Transverse colon (tissue), 4 donors: ENCODE results near the gene ELAPOR2. TPM values are rescaled to one million over a fixed set of nuclear protein-coding genes. Genes with fewer than 3 reads are reported as not detected.
"Not testable (repeated sequence)": the region's sequence is repeated elsewhere in the genome, so short reads cannot be mapped to it uniquely, and the experiment has no call there.

ENCODE experiments used
- DNase-seq: peaks from one replicate; pipeline ENCODE4 v3.0.0-alpha.2; 2019
- H3K27ac ChIP-seq, 4 donors: fragments of 200-600 bp; sonication (generic); 2 replicates each; pipeline ENCODE4 v1.5.1; 2016 to 2018; ENCODE audit warnings: inconsistent platforms in 4 of 4
- H3K27me3 ChIP-seq: fragments of 200-600 bp; sonication (generic); 2 replicates; pipeline ENCODE4 v1.5.1; 2017; ENCODE audit warnings: inconsistent platforms
- H3K36me3 ChIP-seq, 4 donors: fragments of 200-600 bp; sonication (generic); 2 replicates each; pipeline ENCODE4 v1.5.1; 2017 to 2019; ENCODE audit warnings: inconsistent platforms in 4 of 4
- H3K4me1 ChIP-seq, 4 donors: fragments of 200-600 bp; sonication (generic); 2 replicates each; pipeline ENCODE4 v1.5.1; 2017 to 2020; ENCODE audit warnings: inconsistent platforms in 4 of 4
- H3K4me3 ChIP-seq, 4 donors: fragments of 200-600 bp; sonication (generic); 1 replicate in 1 of 4; 2 replicates in 3 of 4; pipeline versions ENCODE4 v1.5.1 to v1.6.1; 2017 to 2019; ENCODE audit warnings: inconsistent platforms in 4 of 4
- H3K9me3 ChIP-seq, 2 donors: fragments of 200-600 bp; sonication (generic); 2 replicates each; pipeline ENCODE4 v1.5.1; 2017 to 2019; ENCODE audit warnings: inconsistent platforms in 2 of 2
- CTCF ChIP-seq, 5 experiments: fragments of 200-600 bp in 3 of 5; fragments of 450-650 bp in 2 of 5; sonication (generic) in 3 of 5; IDR thresholded peaks; 1 replicate in 2 of 5; 2 replicates in 3 of 5; pipeline ENCODE4 v1.5.1; 2016 to 2017; ENCODE audit warnings: antibody characterized with exemption in 5 of 5, inconsistent platforms in 3 of 5, mild to moderate bottlenecking in 2 of 5, moderate library complexity in 1 of 5
- EP300 ChIP-seq: sonication (generic); formaldehyde crosslinking; IDR thresholded peaks from one replicate; pipeline ENCODE4 v1.6.1; 2017; ENCODE audit warnings: antibody characterized with exemption, low read depth
- POLR2A ChIP-seq: fragments of 450-650 bp; IDR thresholded peaks from one replicate; pipeline ENCODE4 v1.6.1; 2016; ENCODE audit warnings: antibody characterized with exemption, mild to moderate bottlenecking, moderate library complexity
- POLR2AphosphoS5 ChIP-seq, 3 donors: sonication (generic); formaldehyde crosslinking; IDR thresholded peaks; one replicate each; pipeline ENCODE4 v1.6.1; 2016; ENCODE audit warnings: antibody characterized with exemption in 3 of 3
- WGBS, 2 donors: methylation state at CpG; one replicate each; pipeline ENCODE4 v1.1.5; 2018; ENCODE audit warnings: low coverage in 1 of 2; 5-methylcytosine and 5-hydroxymethylcytosine counted together
- in situ Hi-C, 4 donors: fragments of 200-750 bp; cut with MboI; loops; one replicate each; pipeline versions ENCODE4 v1.15.0 to v1.15.1; 2017; ENCODE audit warnings: low sequenced_read_pairs in 3 of 4, low pct_ligation_motif_present in 1 of 4, low pct_unique_long_range_greater_than_20kb in 1 of 4
- intact Hi-C: fragments of 100-400 bp; cut with DNase I; formaldehyde crosslinking; loops from one replicate; pipeline ENCODE4 v1.15.1; 2023; ENCODE audit warnings: low total_unique reads
- total RNA-seq, 4 donors: library from RNA; depleted of rRNA; stranded (reverse); fragments of >200 nt; gene quantifications; one replicate each; pipeline ENCODE4 v1.1.0, GENCODE V29; 2016

Gene ELAPOR2
- total RNA-seq, 4 donors from 2014 or later, result 10.6 to 28.1 (median 17.3) TPM

GRCh38 chr7:87048839-87049238, 10.6 kb downstream of the ELAPOR2 start:
- DNase-seq, result no peak
- Histone ChIP-seq H3K9me3 (no peaks in the 10 kb centered on the region), H3K4me3 (no peak overlapping the region), H3K27ac (no peak overlapping the region), H3K27me3 (no peaks in the 10 kb centered on the region), H3K36me3 (no peaks in the 10 kb centered on the region), H3K4me1 (no peaks in the 10 kb centered on the region)
- intact Hi-C loops (no loop called here), in situ Hi-C loops (no loop called here)
- no peak for TF ChIP-seq POLR2A
- TF ChIP-seq CTCF (IDR thresholded peaks at IDR 0.05), result no peak
- no peak for TF ChIP-seq POLR2AphosphoS5 (IDR thresholded peaks at IDR 0.05)
- TF ChIP-seq EP300, result no peak
- 94 to 100% methylated on average over 1 of the region's 1 CpG for WGBS, 2 donors

- WGBS, 2 donors, result 66 to 87% methylated on average over 3 to 5 of the region's 5 CpGs
- H3K9me3 ChIP-seq, result no peaks in the 10 kb centered on the region
- intact Hi-C loops (no loop called here), in situ Hi-C loops (no loop called here)
- no peak for DNase-seq
- H3K4me3 ChIP-seq, result no peak overlapping the region
- H3K36me3 ChIP-seq, result no peaks in the 10 kb centered on the region
- TF ChIP-seq POLR2AphosphoS5 (IDR thresholded peaks at IDR 0.05) (no peak), POLR2A (no peak), EP300 (no peak), CTCF (IDR thresholded peaks at IDR 0.05) (no peak)
- H3K4me1 ChIP-seq, result no peaks in the 10 kb centered on the region
- H3K27me3 ChIP-seq, result no peaks in the 10 kb centered on the region
- H3K27ac ChIP-seq, result no peak overlapping the region
Measured at GRCh38 chr7:87046456-87046855, 13.0 kb downstream of the ELAPOR2 start.

GRCh38 chr7:87044713-87045112, 14.7 kb downstream of the ELAPOR2 start:
- in situ Hi-C loops, H3K27me3 ChIP-seq, intact Hi-C loops, H3K4me3 ChIP-seq, H3K9me3 ChIP-seq, H3K27ac ChIP-seq, H3K36me3 ChIP-seq, DNase-seq, H3K4me1 ChIP-seq: not testable (repeated sequence)
- 100% methylated on average over 1 of the region's 2 CpGs; no CpG with 5 or more reads in 1 of the 2 donors for WGBS, 2 donors

GRCh38 chr7:87041586-87041985, 17.9 kb downstream of the ELAPOR2 start:
- H3K4me1 ChIP-seq, H3K4me3 ChIP-seq, H3K9me3 ChIP-seq, H3K27ac ChIP-seq, intact Hi-C loops, DNase-seq, H3K27me3 ChIP-seq, in situ Hi-C loops, H3K36me3 ChIP-seq: not testable (repeated sequence)
- WGBS, 2 donors, result 75 to 87% methylated on average over 1 to 5 of the region's 5 CpGs

GRCh38 chr7:87039691-87040299, 19.7 kb downstream of the ELAPOR2 start:
- peak; percentile 24 for TF ChIP-seq POLR2A
- in situ Hi-C loops, H3K9me3 ChIP-seq, H3K27me3 ChIP-seq, intact Hi-C loops, H3K4me1 ChIP-seq, H3K36me3 ChIP-seq: not testable (repeated sequence)
- DNase-seq, result peak; percentile 28
- Histone ChIP-seq H3K27ac (peak overlapping the region in 3 of 4 donors; percentile 41 to 51 (median 48)), H3K4me3 (peak overlapping the region in 3 of 4 donors; percentile 8 to 37 (median 14))
- 71 to 93% methylated on average over 7 to 32 of the region's 34 CpGs for WGBS, 2 donors
